Activated naive CD4-positive, alpha-beta T cell treated with anti-CD3 and anti-CD28 coated beads for 36 hours (primary cell): ENCODE measurements around the gene LDLRAD4. TPM values are rescaled to one million over a fixed set of nuclear protein-coding genes. Genes with fewer than 3 reads are reported as not detected.

ENCODE experiments used
- CTCF ChIA-PET: fragments of 350-600 bp; sonication (Branson Sonifier 250); formaldehyde crosslinking; loops from one replicate; lab custom pipeline; 2021; ENCODE audit warnings: antibody characterized with exemption; lab: Charles Lee
- DNase-seq: peaks from one replicate; pipeline ENCODE4 v3.0.0-alpha.2; 2020
- H3K27ac Mint-ChIP-seq: one replicate; pipeline ENCODE4 v1.8.0; 2021; ENCODE audit warnings: mild to moderate bottlenecking, mixed read lengths
- H3K27me3 Mint-ChIP-seq: one replicate; pipeline ENCODE4 v1.8.0; 2021; ENCODE audit warnings: low read depth, mixed read lengths
- H3K36me3 Mint-ChIP-seq: one replicate; pipeline ENCODE4 v1.8.0; 2021; ENCODE audit warnings: low read depth, mixed read lengths
- H3K4me1 Mint-ChIP-seq: one replicate; pipeline ENCODE4 v1.8.0; 2021; ENCODE audit warnings: low read depth, mixed read lengths
- H3K4me3 Mint-ChIP-seq: one replicate; pipeline ENCODE4 v1.8.0; 2021; ENCODE audit warnings: mild to moderate bottlenecking, moderate library complexity, mixed read lengths
- H3K9me3 Mint-ChIP-seq: one replicate; pipeline ENCODE4 v1.8.0; 2021; ENCODE audit warnings: mixed read lengths
- intact Hi-C: fragments of 100-400 bp; cut with micrococcal nuclease; formaldehyde crosslinking; loops from one replicate; pipeline ENCODE4 v1.15.1; 2023
- total RNA-seq, 2 experiments: library from RNA; stranded (reverse); gene quantifications; one replicate each; pipeline ENCODE4 v1.2.3, GENCODE V29; 2021

Gene LDLRAD4
- total RNA-seq, 2 experiments from 2014 or later = 19.4 to 21.3 TPM

- no peaks in the 10 kb centered on the region for H3K27me3 Mint-ChIP-seq
- CTCF ChIA-PET = interaction anchor here (6.0 kb wide), 1 partner anchor 67 kb away, joined by 77 read pairs; no protein-coding TSS in a partner anchor
- no peaks in the 10 kb centered on the region for H3K4me1 Mint-ChIP-seq
- no peak overlapping the region for H3K27ac Mint-ChIP-seq
- no peaks in the 10 kb centered on the region for H3K36me3 Mint-ChIP-seq
- no peak for DNase-seq
- no peaks in the 10 kb centered on the region for H3K9me3 Mint-ChIP-seq
- no peak overlapping the region for H3K4me3 Mint-ChIP-seq
- intact Hi-C loops = no loop called here
These were observed 407.4 kb downstream of the LDLRAD4 start for GRCh38 chr18:13625843-13626543.

- Mint-ChIP-seq H3K4me1 (no peaks in the 10 kb centered on the region), H3K27ac (no peak overlapping the region), H3K27me3 (no peaks in the 10 kb centered on the region), H3K4me3 (no peak overlapping the region), H3K9me3 (no peaks in the 10 kb centered on the region), H3K36me3 (no peaks in the 10 kb centered on the region)
- CTCF ChIA-PET = interaction anchor here (1.3 to 6.0 kb wide), 2 partner anchors 67 to 411 kb away, joined by 5 to 77 read pairs; no protein-coding TSS in a partner anchor
- intact Hi-C loops = no loop called here
- DNase-seq = no peak
These were observed 408.0 kb downstream of the LDLRAD4 start for GRCh38 chr18:13626544-13626908.

- no peak overlapping the region for H3K27ac Mint-ChIP-seq
- DNase-seq = no peak
- no peaks in the 10 kb centered on the region for H3K9me3 Mint-ChIP-seq
- H3K4me3 Mint-ChIP-seq = no peak overlapping the region
- H3K27me3 Mint-ChIP-seq = no peaks in the 10 kb centered on the region
- no peaks in the 10 kb centered on the region for H3K4me1 Mint-ChIP-seq
- intact Hi-C loops = no loop called here
- H3K36me3 Mint-ChIP-seq = no peaks in the 10 kb centered on the region
- CTCF ChIA-PET = interaction anchor here (1.3 to 6.0 kb wide), 2 partner anchors 69 to 412 kb away, joined by 5 to 77 read pairs; no protein-coding TSS in a partner anchor
These were observed 409.1 kb downstream of the LDLRAD4 start for GRCh38 chr18:13627639-13628038.

GRCh38 chr18:13628211-13628610, 409.7 kb downstream of the LDLRAD4 start:
- intact Hi-C loops = no loop called here
- Mint-ChIP-seq H3K4me3 (no peak overlapping the region), H3K4me1 (no peaks in the 10 kb centered on the region)

GRCh38 chr18:13629841-13630715, 411.5 kb downstream of the LDLRAD4 start:
- Mint-ChIP-seq H3K36me3 (no peaks in the 10 kb centered on the region), H3K27ac (no peak overlapping the region), H3K27me3 (no peaks in the 10 kb centered on the region), H3K4me3 (no peak overlapping the region), H3K9me3 (no peaks in the 10 kb centered on the region), H3K4me1 (no peaks in the 10 kb centered on the region)
- CTCF ChIA-PET = interaction anchor here (0.7 to 6.0 kb wide), 9 partner anchors 10 to 503 kb away, joined by 3 to 77 read pairs (median 4); no protein-coding TSS in a partner anchor
- peak; percentile 68 for DNase-seq
- intact Hi-C loops = loop anchor here (1.0 to 2.0 kb wide), 3 partner anchors 72 to 414 kb away; no protein-coding TSS in a partner anchor

More at GRCh38 chr18:13628211-13628610, 409.7 kb downstream of the LDLRAD4 start:
- Mint-ChIP-seq H3K27me3 (no peaks in the 10 kb centered on the region), H3K36me3 (no peaks in the 10 kb centered on the region), H3K27ac (no peak overlapping the region), H3K9me3 (no peaks in the 10 kb centered on the region)
- CTCF ChIA-PET = interaction anchor here (6.0 kb wide), 1 partner anchor 69 kb away, joined by 77 read pairs; no protein-coding TSS in a partner anchor
- no peak for DNase-seq

GRCh38 chr18:13630716-13631268, 412.2 kb downstream of the LDLRAD4 start:
- no peaks in the 10 kb centered on the region for H3K4me1 Mint-ChIP-seq
- H3K9me3 Mint-ChIP-seq = no peaks in the 10 kb centered on the region
- intact Hi-C loops = loop anchor here (1.0 to 2.0 kb wide), 3 partner anchors 72 to 414 kb away; no protein-coding TSS in a partner anchor
- CTCF ChIA-PET = interaction anchor here (0.6 to 6.0 kb wide), 3 partner anchors 72 to 431 kb away, joined by 3 to 77 read pairs (median 3); no protein-coding TSS in a partner anchor
- H3K36me3 Mint-ChIP-seq = no peaks in the 10 kb centered on the region
- H3K4me3 Mint-ChIP-seq = no peak overlapping the region
- H3K27me3 Mint-ChIP-seq = no peaks in the 10 kb centered on the region
- no peak for DNase-seq
- no peak overlapping the region for H3K27ac Mint-ChIP-seq

GRCh38 chr18:13633700-13634099, 415.1 kb downstream of the LDLRAD4 start:
- Mint-ChIP-seq H3K27me3 (no peaks in the 10 kb centered on the region), H3K36me3 (no peaks in the 10 kb centered on the region), H3K27ac (no peak overlapping the region), H3K4me3 (no peak overlapping the region), H3K9me3 (no peaks in the 10 kb centered on the region), H3K4me1 (no peaks in the 10 kb centered on the region)
- no peak for DNase-seq
- CTCF ChIA-PET = interaction anchor here (1.5 to 2.0 kb wide), 2 partner anchors 74 to 77 kb away, joined by 4 to 23 read pairs; no protein-coding TSS in a partner anchor
- intact Hi-C loops = no loop called here

- H3K4me3 Mint-ChIP-seq = no peak overlapping the region
- intact Hi-C loops = no loop called here
- H3K27me3 Mint-ChIP-seq = no peaks in the 10 kb centered on the region
- CTCF ChIA-PET = no interaction called here
- no peaks in the 10 kb centered on the region for H3K4me1 Mint-ChIP-seq
- H3K36me3 Mint-ChIP-seq = no peaks in the 10 kb centered on the region
- no peak for DNase-seq
- H3K27ac Mint-ChIP-seq = no peak overlapping the region
- no peaks in the 10 kb centered on the region for H3K9me3 Mint-ChIP-seq
These were observed 416.5 kb downstream of the LDLRAD4 start for GRCh38 chr18:13635046-13635445.

- no peak for DNase-seq
- Mint-ChIP-seq H3K9me3 (peaks cover 2% of the 10 kb centered on the region), H3K36me3 (peaks cover 4% of the 10 kb centered on the region), H3K4me3 (no peak overlapping the region), H3K4me1 (no peaks in the 10 kb centered on the region), H3K27ac (no peak overlapping the region), H3K27me3 (no peaks in the 10 kb centered on the region)
- intact Hi-C loops = no loop called here
- CTCF ChIA-PET = interaction anchor here (0.8 to 1.0 kb wide), 2 partner anchors 161 to 423 kb away, joined by 3 to 5 read pairs; no protein-coding TSS in a partner anchor
These were observed 420.4 kb downstream of the LDLRAD4 start for GRCh38 chr18:13638719-13639595.

GRCh38 chr18:13640266-13640860, 421.8 kb downstream of the LDLRAD4 start:
- peaks cover 2% of the 10 kb centered on the region for H3K9me3 Mint-ChIP-seq
- H3K4me3 Mint-ChIP-seq = no peak overlapping the region
- H3K27ac Mint-ChIP-seq = no peak overlapping the region
- intact Hi-C loops = no loop called here
- peaks cover 11% of the 10 kb centered on the region for H3K36me3 Mint-ChIP-seq
- H3K4me1 Mint-ChIP-seq = no peaks in the 10 kb centered on the region
- no peaks in the 10 kb centered on the region for H3K27me3 Mint-ChIP-seq
- CTCF ChIA-PET = no interaction called here
- DNase-seq = no peak
